ENCODE measurements around the gene ASB13. TPM values are rescaled to one million over a fixed set of nuclear protein-coding genes. Genes with fewer than 3 reads are reported as not detected.

The ASB13 gene
- total and polyA plus RNA-seq, 2 experiments from 2014 or later, result 11.6 to 20.2 TPM

- H3K36me3 ChIP-seq (ENCODE audit: insufficient read depth), result no peaks in the 10 kb centered on the region
- Mint-ChIP-seq H3K4me3 (no peak overlapping the region), H3K27ac (no peak overlapping the region), H3K36me3 (ENCODE audit: low read depth) (peaks cover 31% of the 10 kb centered on the region), H3K9me3 (no peaks in the 10 kb centered on the region), H3K27me3 (ENCODE audit: insufficient read depth, low read depth, poor library complexity) (peaks cover 11% of the 10 kb centered on the region), H3K4me1 (no peaks in the 10 kb centered on the region; the same call in 2 of the 3 replicates)
- no peak for TF ChIP-seq ZNF331 (CRISPR knock-in tag; IDR thresholded peaks at IDR 0.05; ENCODE audit: low read depth)
- TF ChIP-seq EZH2phosphoT487 (IDR thresholded peaks at IDR 0.05; ENCODE audit: unreplicated experiment), result no peak
- TF ChIP-seq CREB1 (CRISPR knock-in tag; IDR thresholded peaks at IDR 0.05; ENCODE audit: low read depth), result no peak
- no peak for TF ChIP-seq ETS1 (IDR thresholded peaks at IDR 0.05)
- no peak for TF ChIP-seq JUNB (IDR thresholded peaks at IDR 0.05; ENCODE audit: unreplicated experiment)
- no peak for TF ChIP-seq NANOG (IDR thresholded peaks at IDR 0.05; ENCODE audit: borderline replicate concordance)
- TF ChIP-seq, protein P1, sequence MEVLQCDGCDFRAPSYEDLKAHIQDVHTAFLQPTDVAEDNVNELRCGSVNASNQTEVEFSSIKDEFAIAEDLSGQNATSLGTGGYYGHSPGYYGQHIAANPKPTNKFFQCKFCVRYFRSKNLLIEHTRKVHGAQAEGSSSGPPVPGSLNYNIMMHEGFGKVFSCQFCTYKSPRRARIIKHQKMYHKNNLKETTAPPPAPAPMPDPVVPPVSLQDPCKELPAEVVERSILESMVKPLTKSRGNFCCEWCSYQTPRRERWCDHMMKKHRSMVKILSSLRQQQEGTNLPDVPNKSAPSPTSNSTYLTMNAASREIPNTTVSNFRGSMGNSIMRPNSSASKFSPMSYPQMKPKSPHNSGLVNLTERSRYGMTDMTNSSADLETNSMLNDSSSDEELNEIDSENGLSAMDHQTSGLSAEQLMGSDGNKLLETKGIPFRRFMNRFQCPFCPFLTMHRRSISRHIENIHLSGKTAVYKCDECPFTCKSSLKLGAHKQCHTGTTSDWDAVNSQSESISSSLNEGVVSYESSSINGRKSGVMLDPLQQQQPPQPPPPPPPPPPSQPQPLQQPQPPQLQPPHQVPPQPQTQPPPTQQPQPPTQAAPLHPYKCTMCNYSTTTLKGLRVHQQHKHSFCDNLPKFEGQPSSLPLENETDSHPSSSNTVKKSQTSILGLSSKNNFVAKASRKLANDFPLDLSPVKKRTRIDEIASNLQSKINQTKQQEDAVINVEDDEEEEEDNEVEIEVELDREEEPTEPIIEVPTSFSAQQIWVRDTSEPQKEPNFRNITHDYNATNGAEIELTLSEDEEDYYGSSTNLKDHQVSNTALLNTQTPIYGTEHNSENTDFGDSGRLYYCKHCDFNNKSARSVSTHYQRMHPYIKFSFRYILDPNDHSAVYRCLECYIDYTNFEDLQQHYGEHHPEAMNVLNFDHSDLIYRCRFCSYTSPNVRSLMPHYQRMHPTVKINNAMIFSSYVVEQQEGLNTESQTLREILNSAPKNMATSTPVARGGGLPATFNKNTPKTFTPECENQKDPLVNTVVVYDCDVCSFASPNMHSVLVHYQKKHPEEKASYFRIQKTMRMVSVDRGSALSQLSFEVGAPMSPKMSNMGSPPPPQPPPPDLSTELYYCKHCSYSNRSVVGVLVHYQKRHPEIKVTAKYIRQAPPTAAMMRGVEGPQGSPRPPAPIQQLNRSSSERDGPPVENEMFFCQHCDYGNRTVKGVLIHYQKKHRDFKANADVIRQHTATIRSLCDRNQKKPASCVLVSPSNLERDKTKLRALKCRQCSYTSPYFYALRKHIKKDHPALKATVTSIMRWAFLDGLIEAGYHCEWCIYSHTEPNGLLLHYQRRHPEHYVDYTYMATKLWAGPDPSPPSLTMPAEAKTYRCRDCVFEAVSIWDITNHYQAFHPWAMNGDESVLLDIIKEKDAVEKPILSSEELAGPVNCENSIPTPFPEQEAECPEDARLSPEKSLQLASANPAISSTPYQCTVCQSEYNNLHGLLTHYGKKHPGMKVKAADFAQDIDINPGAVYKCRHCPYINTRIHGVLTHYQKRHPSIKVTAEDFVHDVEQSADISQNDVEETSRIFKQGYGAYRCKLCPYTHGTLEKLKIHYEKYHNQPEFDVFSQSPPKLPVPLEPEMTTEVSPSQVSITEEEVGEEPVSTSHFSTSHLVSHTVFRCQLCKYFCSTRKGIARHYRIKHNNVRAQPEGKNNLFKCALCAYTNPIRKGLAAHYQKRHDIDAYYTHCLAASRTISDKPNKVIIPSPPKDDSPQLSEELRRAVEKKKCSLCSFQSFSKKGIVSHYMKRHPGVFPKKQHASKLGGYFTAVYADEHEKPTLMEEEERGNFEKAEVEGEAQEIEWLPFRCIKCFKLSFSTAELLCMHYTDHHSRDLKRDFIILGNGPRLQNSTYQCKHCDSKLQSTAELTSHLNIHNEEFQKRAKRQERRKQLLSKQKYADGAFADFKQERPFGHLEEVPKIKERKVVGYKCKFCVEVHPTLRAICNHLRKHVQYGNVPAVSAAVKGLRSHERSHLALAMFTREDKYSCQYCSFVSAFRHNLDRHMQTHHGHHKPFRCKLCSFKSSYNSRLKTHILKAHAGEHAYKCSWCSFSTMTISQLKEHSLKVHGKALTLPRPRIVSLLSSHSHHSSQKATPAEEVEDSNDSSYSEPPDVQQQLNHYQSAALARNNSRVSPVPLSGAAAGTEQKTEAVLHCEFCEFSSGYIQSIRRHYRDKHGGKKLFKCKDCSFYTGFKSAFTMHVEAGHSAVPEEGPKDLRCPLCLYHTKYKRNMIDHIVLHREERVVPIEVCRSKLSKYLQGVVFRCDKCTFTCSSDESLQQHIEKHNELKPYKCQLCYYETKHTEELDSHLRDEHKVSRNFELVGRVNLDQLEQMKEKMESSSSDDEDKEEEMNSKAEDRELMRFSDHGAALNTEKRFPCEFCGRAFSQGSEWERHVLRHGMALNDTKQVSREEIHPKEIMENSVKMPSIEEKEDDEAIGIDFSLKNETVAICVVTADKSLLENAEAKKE (CRISPR knock-in tag; IDR thresholded peaks at IDR 0.05), result no peak
- no peaks in the 10 kb centered on the region for H3K79me2 ChIP-seq (replicated peaks; ENCODE audit: insufficient read depth)
- H3K27me3 ChIP-seq (ENCODE audit: insufficient read depth), result no peaks in the 10 kb centered on the region
- no peak overlapping the region for H2AFZ ChIP-seq
- H3K27ac ChIP-seq (ENCODE audit: low read depth), result no peak overlapping the region
- H3K4me3 ChIP-seq, result no peak overlapping the region
- H3K4me1 ChIP-seq (ENCODE audit: insufficient read depth), result no peaks in the 10 kb centered on the region
- DNase-seq (ENCODE audit: low spot score) (no peak), ATAC-seq (no peak)
- H3F3A ChIP-seq (replicated peaks; ENCODE audit: low read depth), result no peaks in the 10 kb centered on the region
- H3K9me2 ChIP-seq (ENCODE audit: insufficient read depth), result no peaks in the 10 kb centered on the region
- no peaks in the 10 kb centered on the region for H4K20me1 ChIP-seq (replicated peaks; ENCODE audit: insufficient read depth)
- H3K4me2 ChIP-seq, result no peak overlapping the region
These were observed 18.7 kb downstream of the ASB13 start for GRCh38 chr10:5647507-5648240.

All from GM23338 (cell line).